ENCODE measurements around the gene BEST3.

DNA sequence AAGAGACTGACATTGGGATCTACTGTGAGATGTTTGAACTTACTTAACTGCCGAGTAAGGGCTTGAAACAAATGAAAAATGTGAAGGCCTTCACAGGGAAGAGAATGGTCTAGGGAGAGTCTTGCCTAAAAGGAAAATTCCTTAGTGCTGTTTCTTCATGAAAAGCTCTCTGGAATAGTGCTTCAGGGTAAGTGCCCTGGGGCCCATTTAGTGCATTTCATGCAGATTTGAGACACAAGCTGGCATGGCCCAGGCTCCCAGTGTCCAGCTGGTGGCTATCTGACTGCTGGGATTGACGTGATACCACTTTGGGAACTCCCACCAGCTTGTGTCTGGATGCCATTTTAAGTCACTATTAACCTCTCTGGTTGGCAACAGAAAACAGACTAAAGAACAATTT is 26.9 kb downstream of the BEST3 start:
- TF ChIP-seq POLR2A (IDR thresholded peaks at IDR 0.05; ENCODE audit: borderline replicate concordance, extremely low read depth, insufficient read depth, insufficient read length) (no peak), SIN3A (IDR thresholded peaks at IDR 0.05; ENCODE audit: low read depth) (no peak), ATF3 (IDR thresholded peaks at IDR 0.05) (no peak), ZBTB33 (IDR thresholded peaks at IDR 0.05; ENCODE audit: extremely low read depth, insufficient replicate concordance, low read length) (no peak)
- TF ChIP-seq, protein P1, sequence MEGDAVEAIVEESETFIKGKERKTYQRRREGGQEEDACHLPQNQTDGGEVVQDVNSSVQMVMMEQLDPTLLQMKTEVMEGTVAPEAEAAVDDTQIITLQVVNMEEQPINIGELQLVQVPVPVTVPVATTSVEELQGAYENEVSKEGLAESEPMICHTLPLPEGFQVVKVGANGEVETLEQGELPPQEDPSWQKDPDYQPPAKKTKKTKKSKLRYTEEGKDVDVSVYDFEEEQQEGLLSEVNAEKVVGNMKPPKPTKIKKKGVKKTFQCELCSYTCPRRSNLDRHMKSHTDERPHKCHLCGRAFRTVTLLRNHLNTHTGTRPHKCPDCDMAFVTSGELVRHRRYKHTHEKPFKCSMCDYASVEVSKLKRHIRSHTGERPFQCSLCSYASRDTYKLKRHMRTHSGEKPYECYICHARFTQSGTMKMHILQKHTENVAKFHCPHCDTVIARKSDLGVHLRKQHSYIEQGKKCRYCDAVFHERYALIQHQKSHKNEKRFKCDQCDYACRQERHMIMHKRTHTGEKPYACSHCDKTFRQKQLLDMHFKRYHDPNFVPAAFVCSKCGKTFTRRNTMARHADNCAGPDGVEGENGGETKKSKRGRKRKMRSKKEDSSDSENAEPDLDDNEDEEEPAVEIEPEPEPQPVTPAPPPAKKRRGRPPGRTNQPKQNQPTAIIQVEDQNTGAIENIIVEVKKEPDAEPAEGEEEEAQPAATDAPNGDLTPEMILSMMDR (IDR thresholded peaks at IDR 0.05 in 2 of 3, conservative IDR thresholded peaks at IDR 0.05 in 1 of 3; ENCODE audit: borderline replicate concordance in 1 of 3, insufficient read depth in 1 of 3, low read depth in 2 of 3, low read length in 2 of 3), result no peak
